Suprapubic skin (tissue), 4 donors: ENCODE results near the gene LIPI.

Experiments used
- EP300 ChIP-seq: sonication (generic); formaldehyde crosslinking; IDR thresholded peaks from one replicate; pipeline ENCODE4 v1.6.1; 2017; ENCODE audit warnings: antibody characterized with exemption
- POLR2A ChIP-seq, 2 donors: fragments of 450-650 bp; IDR thresholded peaks; one replicate each; pipeline ENCODE4 v1.6.1; 2017; ENCODE audit warnings: antibody characterized with exemption in 2 of 2, mild to moderate bottlenecking in 2 of 2, moderate library complexity in 2 of 2
- POLR2AphosphoS5 ChIP-seq, 3 donors: sonication (generic); formaldehyde crosslinking; IDR thresholded peaks; one replicate each; pipeline ENCODE4 v1.6.1; 2017; ENCODE audit warnings: antibody characterized with exemption in 3 of 3
- TF ChIP-seq, protein P1 (sequence below), 2 donors: fragments of 200-600 bp in 1 of 2; fragments of 450-650 bp in 1 of 2; sonication (generic) in 1 of 2; IDR thresholded peaks; one replicate each; pipeline ENCODE4 v1.5.1; 2016 to 2019; ENCODE audit warnings: antibody characterized with exemption in 2 of 2, mild to moderate bottlenecking in 1 of 2, moderate library complexity in 1 of 2

DNA sequence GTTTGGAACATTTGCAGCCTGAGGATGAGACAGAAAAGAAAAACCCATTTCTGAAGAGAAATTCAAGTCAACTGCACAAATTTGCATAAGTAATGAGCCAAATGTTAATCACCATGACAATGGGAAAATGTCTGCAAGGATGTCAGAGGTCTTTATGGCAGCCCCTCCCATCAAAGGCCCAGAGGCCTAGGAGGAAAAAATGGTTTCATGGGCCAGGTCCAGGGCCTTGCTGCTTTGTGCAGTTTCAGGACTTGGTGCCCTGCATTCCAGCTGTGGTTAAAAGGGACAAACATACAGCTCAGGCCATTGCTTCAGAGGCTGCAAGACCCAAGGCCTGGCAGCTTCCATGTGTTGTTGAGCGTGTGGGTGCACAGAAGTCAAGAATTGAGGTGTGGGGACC lies 18.6 kb upstream of the LIPI start:
- TF ChIP-seq POLR2A (IDR thresholded peaks at IDR 0.05) (no peak), EP300 (no peak), POLR2AphosphoS5 (IDR thresholded peaks at IDR 0.05) (no peak)
- TF ChIP-seq, protein P1, sequence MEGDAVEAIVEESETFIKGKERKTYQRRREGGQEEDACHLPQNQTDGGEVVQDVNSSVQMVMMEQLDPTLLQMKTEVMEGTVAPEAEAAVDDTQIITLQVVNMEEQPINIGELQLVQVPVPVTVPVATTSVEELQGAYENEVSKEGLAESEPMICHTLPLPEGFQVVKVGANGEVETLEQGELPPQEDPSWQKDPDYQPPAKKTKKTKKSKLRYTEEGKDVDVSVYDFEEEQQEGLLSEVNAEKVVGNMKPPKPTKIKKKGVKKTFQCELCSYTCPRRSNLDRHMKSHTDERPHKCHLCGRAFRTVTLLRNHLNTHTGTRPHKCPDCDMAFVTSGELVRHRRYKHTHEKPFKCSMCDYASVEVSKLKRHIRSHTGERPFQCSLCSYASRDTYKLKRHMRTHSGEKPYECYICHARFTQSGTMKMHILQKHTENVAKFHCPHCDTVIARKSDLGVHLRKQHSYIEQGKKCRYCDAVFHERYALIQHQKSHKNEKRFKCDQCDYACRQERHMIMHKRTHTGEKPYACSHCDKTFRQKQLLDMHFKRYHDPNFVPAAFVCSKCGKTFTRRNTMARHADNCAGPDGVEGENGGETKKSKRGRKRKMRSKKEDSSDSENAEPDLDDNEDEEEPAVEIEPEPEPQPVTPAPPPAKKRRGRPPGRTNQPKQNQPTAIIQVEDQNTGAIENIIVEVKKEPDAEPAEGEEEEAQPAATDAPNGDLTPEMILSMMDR (IDR thresholded peaks at IDR 0.05), result no peak
